Upper lobe of right lung (tissue), 1 donor: ENCODE measurements around the gene EVX1. TPM values are rescaled to one million over a fixed set of nuclear protein-coding genes. Genes with fewer than 3 reads are reported as not detected.

Source experiments
- ATAC-seq: fragments of 200-7000 bp; cut with Tn5 transposase; one replicate; pipeline ENCODE4 v1.9.1; 2020; ENCODE audit warnings: mild to moderate bottlenecking, moderate library complexity
- DNase-seq: peaks from one replicate; pipeline ENCODE4 v3.0.0-alpha.2; 2020
- H3K27ac ChIP-seq: fragments of 200-600 bp; one replicate; pipeline ENCODE4 v1.8.0; 2022
- H3K27me3 ChIP-seq: fragments of 200-600 bp; one replicate; pipeline ENCODE4 v1.8.0; 2022; ENCODE audit warnings: mild to moderate bottlenecking
- H3K36me3 ChIP-seq: fragments of 200-600 bp; one replicate; pipeline ENCODE4 v1.8.0; 2022
- H3K4me1 ChIP-seq: fragments of 200-600 bp; one replicate; pipeline ENCODE4 v1.8.0; 2022
- H3K4me3 ChIP-seq: fragments of 200-600 bp; one replicate; pipeline ENCODE4 v1.8.0; 2022; ENCODE audit warnings: mild to moderate bottlenecking
- H3K9me3 ChIP-seq: fragments of 200-600 bp; one replicate; pipeline ENCODE4 v1.8.0; 2022
- intact Hi-C: fragments of 100-400 bp; cut with DNase I; formaldehyde crosslinking; loops from one replicate; pipeline ENCODE4 v1.11.0; 2022
- total RNA-seq: library from RNA; stranded (reverse); fragmentation: NEBNext Ultra II Directional; extraction: Animal tissue kit (Norgen Biotek cat#: 25700); gene quantifications from one replicate; pipeline ENCODE4 v1.2.1, GENCODE V29; 2021
- TF ChIP-seq, protein P1 (sequence below): fragments of 200-600 bp; IDR thresholded peaks from one replicate; pipeline ENCODE4 v1.8.0; 2022; ENCODE audit warnings: antibody characterized with exemption
- donor health status: DM: no; HTN: yes; CAD: no; lungs with severe emphysema.

EVX1 gene
- total RNA-seq, 1 donor from 2014 or later, result not detected

DNA sequence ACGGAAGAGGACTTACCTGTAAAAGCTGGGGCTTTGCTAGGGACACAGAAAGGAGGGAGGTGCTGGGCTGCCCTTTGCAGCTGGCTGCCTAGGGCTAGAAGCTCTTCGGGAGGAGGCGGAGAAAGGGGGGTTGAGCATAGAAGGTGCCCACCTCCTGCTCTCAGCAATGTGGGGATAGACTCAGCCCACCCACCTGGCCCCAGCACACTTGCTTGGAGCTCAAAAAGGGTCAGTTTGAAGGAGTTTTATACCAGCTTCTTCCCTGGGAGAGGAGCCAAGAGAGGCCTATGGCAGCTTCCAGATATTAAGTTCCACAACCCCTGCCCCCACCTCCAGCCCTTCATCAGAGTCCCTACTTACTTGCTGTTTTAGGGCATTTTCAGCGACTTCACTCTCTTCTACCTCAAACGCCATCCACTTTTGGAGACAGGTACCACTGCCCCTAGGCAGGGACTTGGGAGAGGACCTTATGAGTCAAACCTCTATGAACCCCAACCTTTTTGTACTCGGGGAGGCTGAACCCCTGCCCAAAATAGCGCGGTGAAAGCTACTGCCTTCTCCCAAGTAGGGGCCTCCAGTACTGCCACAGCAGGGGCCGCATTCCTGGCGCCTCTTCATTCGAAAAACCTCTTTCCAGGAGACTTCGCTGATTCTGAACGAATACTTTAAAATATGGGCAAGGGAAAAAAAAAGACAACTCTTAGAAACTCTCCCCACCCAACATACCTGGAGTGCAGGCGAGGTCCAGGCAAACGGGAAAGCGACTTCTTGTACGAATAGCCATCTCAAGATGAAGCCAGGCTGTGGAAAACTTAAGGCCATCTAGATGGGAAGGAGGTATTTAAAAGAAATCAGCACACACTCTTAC is 1.2 kb upstream of the EVX1 start:
- Histone ChIP-seq H3K4me1 (peaks cover 28% of the 10 kb centered on the region), H3K27ac (no peak overlapping the region), H3K27me3 (peaks cover 100% of the 10 kb centered on the region), H3K9me3 (no peaks in the 10 kb centered on the region), H3K36me3 (no peaks in the 10 kb centered on the region), H3K4me3 (no peak overlapping the region)
- ATAC-seq (no peak), DNase-seq (peak; percentile 35)
- TF ChIP-seq, protein P1, sequence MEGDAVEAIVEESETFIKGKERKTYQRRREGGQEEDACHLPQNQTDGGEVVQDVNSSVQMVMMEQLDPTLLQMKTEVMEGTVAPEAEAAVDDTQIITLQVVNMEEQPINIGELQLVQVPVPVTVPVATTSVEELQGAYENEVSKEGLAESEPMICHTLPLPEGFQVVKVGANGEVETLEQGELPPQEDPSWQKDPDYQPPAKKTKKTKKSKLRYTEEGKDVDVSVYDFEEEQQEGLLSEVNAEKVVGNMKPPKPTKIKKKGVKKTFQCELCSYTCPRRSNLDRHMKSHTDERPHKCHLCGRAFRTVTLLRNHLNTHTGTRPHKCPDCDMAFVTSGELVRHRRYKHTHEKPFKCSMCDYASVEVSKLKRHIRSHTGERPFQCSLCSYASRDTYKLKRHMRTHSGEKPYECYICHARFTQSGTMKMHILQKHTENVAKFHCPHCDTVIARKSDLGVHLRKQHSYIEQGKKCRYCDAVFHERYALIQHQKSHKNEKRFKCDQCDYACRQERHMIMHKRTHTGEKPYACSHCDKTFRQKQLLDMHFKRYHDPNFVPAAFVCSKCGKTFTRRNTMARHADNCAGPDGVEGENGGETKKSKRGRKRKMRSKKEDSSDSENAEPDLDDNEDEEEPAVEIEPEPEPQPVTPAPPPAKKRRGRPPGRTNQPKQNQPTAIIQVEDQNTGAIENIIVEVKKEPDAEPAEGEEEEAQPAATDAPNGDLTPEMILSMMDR, result no peak
- intact Hi-C loops, result no loop called here

DNA sequence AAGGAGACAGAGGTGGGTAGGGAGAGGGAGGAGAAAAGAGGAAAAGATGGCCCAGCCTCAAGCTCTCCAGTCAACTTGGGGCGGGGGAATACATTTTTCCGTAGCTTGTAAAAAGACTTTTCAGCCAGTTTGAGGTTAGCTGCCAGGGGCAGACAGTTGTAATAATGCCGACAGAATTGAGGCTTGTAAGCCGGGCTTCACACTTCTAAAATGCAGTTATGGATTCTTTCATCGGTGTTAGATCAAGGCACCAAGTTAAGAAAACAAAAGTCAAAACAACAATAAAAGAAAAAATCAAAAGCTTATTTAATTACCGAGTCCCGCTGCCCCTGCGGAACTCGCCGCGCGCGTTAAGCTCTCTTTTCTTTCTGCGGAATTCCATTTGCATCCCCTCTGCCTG is 448 bp upstream of the EVX1 start:
- Histone ChIP-seq H3K9me3 (no peaks in the 10 kb centered on the region), H3K27ac (no peak overlapping the region), H3K4me1 (peaks cover 28% of the 10 kb centered on the region), H3K36me3 (no peaks in the 10 kb centered on the region), H3K27me3 (peaks cover 100% of the 10 kb centered on the region), H3K4me3 (no peak overlapping the region)
- intact Hi-C loops, result no loop called here
- DNase-seq, result no peak
- TF ChIP-seq, protein P1, result no peak
- no peak for ATAC-seq

DNA sequence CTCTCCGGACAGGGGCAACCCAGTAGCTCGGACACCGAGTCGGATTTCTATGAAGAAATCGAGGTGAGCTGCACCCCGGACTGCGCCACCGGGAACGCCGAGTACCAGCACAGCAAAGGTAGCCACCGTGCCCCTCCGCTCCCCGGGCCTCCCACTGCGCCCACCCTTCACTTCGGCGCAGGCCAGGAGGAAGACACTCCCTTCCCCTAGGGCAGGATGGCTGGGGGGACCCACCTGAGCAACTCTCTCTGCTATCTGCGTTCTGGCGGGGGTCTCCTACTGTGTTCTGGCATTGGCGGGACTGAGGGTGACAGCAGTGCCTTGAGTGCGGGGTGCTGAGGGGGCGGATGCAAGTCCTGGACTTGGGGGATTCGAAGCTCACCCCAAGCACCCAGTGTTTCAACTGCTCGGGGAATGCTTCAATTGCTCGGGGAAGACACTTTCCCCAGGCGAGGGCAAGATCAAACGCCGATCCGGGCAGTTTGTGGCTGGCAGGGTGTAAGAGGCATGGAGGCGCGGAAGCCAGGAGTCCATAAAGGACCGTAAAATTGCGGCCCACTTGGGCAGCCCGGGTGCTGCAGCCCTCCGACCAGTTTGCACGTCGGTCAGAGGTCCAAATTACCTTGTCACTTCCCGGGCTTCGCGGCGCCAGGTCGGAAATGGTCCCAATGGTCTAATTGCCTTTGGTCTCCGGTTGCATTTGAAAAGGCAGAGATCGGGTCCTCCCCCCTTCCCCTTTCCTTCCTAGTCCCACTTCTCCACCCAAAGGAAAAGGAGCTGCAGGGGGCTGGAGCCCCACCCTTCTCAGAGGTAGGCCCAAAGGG is 950 bp downstream of the EVX1 start:
- no peak overlapping the region for H3K27ac ChIP-seq
- peaks cover 100% of the 10 kb centered on the region for H3K27me3 ChIP-seq
- no peak overlapping the region for H3K4me3 ChIP-seq
- TF ChIP-seq, protein P1, result no peak
- no peaks in the 10 kb centered on the region for H3K36me3 ChIP-seq
- H3K9me3 ChIP-seq, result no peaks in the 10 kb centered on the region
- intact Hi-C loops, result no loop called here
- ATAC-seq (no peak), DNase-seq (peak; percentile 56)
- peaks cover 28% of the 10 kb centered on the region for H3K4me1 ChIP-seq

DNA sequence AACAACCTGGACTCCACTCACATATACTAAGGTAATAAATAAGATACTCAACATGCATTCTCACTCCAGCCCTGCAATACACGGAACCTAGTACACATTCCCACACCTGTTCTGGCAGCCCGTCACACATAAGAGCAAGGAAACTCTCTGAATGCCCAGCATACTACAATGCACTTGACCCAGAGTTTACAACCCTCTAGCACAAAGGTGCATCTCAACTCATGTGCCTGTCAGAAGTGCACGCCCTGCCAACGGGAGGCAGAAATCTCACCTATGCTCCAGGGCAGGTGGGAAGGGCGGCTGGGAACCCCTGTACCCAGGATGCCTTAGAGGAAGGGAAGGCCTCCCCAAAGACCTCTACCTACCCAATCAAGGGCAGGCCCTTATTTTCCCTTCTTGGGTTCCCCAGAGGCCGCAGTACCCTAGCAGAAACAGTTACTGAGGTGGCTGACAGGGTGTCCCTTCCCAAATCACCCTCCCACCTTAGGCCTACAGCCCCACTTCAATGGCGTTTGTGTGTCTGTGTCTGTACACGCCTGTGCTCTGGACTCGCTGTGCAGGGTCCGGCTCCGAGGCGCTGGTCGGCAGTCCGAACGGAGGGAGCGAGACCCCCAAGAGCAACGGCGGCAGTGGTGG is 2.0 kb downstream of the EVX1 start:
- H3K27me3 ChIP-seq, result peaks cover 100% of the 10 kb centered on the region
- no peaks in the 10 kb centered on the region for H3K9me3 ChIP-seq
- peaks cover 23% of the 10 kb centered on the region for H3K4me1 ChIP-seq
- no peak for DNase-seq
- ATAC-seq, result no peak
- no peak overlapping the region for H3K27ac ChIP-seq
- intact Hi-C loops, result no loop called here
- H3K36me3 ChIP-seq, result no peaks in the 10 kb centered on the region
- TF ChIP-seq, protein P1, result no peak
- no peak overlapping the region for H3K4me3 ChIP-seq

DNA sequence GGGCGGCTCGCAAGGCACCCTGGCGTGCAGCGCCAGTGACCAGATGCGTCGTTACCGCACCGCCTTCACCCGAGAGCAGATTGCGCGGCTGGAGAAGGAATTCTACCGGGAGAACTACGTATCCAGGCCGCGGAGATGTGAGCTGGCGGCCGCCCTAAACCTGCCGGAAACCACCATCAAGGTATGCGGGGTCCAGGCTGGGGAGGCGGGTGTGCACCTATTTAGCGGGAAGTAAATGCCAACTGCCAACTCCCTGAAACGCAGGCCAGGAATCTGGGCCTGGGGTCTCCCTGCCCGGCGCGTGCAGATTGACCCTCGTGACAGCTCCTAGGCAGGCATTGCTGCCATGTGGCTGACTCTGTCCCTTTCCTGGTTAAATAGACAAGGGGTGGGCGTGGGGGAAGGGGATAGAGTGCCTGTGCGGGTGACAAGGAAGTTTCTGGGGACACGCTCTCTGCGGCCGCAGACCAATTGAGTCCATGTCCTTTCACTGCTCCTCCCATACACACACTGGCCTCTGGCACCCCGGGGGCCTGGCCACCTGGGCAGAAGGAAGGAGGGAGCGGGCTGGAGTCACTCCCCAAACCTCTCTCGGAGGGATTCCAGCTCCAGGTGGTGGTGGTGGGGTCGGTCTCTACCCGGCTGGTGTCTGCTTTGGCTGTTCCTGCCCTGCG is 2.7 kb downstream of the EVX1 start:
- H3K9me3 ChIP-seq, result no peaks in the 10 kb centered on the region

More for the DNA sequence above, 2.7 kb downstream of the EVX1 start:
- no peak overlapping the region for H3K4me3 ChIP-seq
- H3K27me3 ChIP-seq, result peaks cover 100% of the 10 kb centered on the region
- TF ChIP-seq, protein P1, result no peak
- no peaks in the 10 kb centered on the region for H3K36me3 ChIP-seq
- no peak overlapping the region for H3K27ac ChIP-seq
- no peak for DNase-seq
- intact Hi-C loops, result no loop called here
- no peak for ATAC-seq
- peaks cover 21% of the 10 kb centered on the region for H3K4me1 ChIP-seq
